Astrocyte (in vitro differentiated cells and primary cell): Measurements from ENCODE around the gene SOCS6. TPM values are rescaled to one million over a fixed set of nuclear protein-coding genes. Genes with fewer than 3 reads are reported as not detected.

Source experiments
- DNase-seq: peaks from one replicate; pipeline ENCODE4 v3.0.0-alpha.2; 2010; ENCODE audit warnings: low read depth
- FAIRE-seq: peaks from 2 replicates; lab custom pipeline; 2011; peaks lifted over from hg19 to GRCh38; lab: Jason Lieb, UNC
- H2AFZ ChIP-seq: 2 replicates; pipeline ENCODE4 v1.6.0; 2012; ENCODE audit warnings: low read depth, low read length, inconsistent platforms
- H3K27ac ChIP-seq: 2 replicates; pipeline ENCODE4 v1.5.1; 2011; ENCODE audit warnings: low read depth, low read length, inconsistent platforms
- H3K27me3 ChIP-seq: 2 replicates; pipeline ENCODE4 v1.6.0; 2011; ENCODE audit warnings: low read length, inconsistent platforms; ENCODE audit not compliant: insufficient read depth
- H3K36me3 ChIP-seq: 2 replicates; pipeline ENCODE4 v1.5.1; 2011; ENCODE audit warnings: low read length, inconsistent platforms; ENCODE audit not compliant: insufficient read depth
- H3K4me1 ChIP-seq: 2 replicates; pipeline ENCODE4 v1.5.1; 2011; ENCODE audit warnings: low read length, inconsistent platforms; ENCODE audit not compliant: insufficient read depth
- H3K4me2 ChIP-seq: 2 replicates; pipeline ENCODE4 v1.6.0; 2012; ENCODE audit warnings: low read length, inconsistent platforms
- H3K4me3 ChIP-seq: 2 replicates; pipeline ENCODE4 v1.5.1; 2011; ENCODE audit warnings: low read depth, mild to moderate bottlenecking, low read length, inconsistent platforms; ENCODE audit not compliant: insufficient read depth
- H3K79me2 ChIP-seq: 2 replicates; pipeline ENCODE4 v1.6.0; 2012; ENCODE audit warnings: mild to moderate bottlenecking, low read length, inconsistent platforms; ENCODE audit not compliant: insufficient read depth
- H3K9ac ChIP-seq: 2 replicates; pipeline ENCODE4 v1.6.0; 2012; ENCODE audit warnings: mild to moderate bottlenecking, low read length, inconsistent platforms
- H3K9me3 ChIP-seq: 2 replicates; pipeline ENCODE4 v1.5.1; 2012; ENCODE audit warnings: low read depth, mild to moderate bottlenecking, low read length, inconsistent platforms; ENCODE audit not compliant: insufficient read depth
- H4K20me1 ChIP-seq: 2 replicates; pipeline ENCODE4 v1.6.0; 2012; ENCODE audit warnings: low read length, inconsistent platforms; ENCODE audit not compliant: insufficient read depth
- H3K27ac Mint-ChIP-seq: one replicate; pipeline ENCODE4 v1.8.0; 2021; ENCODE audit warnings: mild to moderate bottlenecking, mixed read lengths; ENCODE audit not compliant: unreplicated experiment
- H3K27me3 Mint-ChIP-seq: one replicate; pipeline ENCODE4 v1.8.0; 2021; ENCODE audit warnings: low read depth, mixed read lengths; ENCODE audit not compliant: unreplicated experiment
- H3K36me3 Mint-ChIP-seq: one replicate; pipeline ENCODE4 v1.8.0; 2021; ENCODE audit warnings: low read depth, mixed read lengths; ENCODE audit not compliant: unreplicated experiment
- H3K4me1 Mint-ChIP-seq: one replicate; pipeline ENCODE4 v1.8.0; 2021; ENCODE audit warnings: low read depth, mixed read lengths; ENCODE audit not compliant: unreplicated experiment
- H3K4me3 Mint-ChIP-seq: one replicate; pipeline ENCODE4 v1.8.0; 2021; ENCODE audit warnings: mild to moderate bottlenecking, moderate library complexity, mixed read lengths; ENCODE audit not compliant: unreplicated experiment
- H3K9me3 Mint-ChIP-seq: one replicate; pipeline ENCODE4 v1.8.0; 2021; ENCODE audit warnings: mild to moderate bottlenecking, mixed read lengths; ENCODE audit not compliant: unreplicated experiment
- CTCF ChIP-seq: IDR thresholded peaks from 2 replicates; pipeline ENCODE4 v1.5.1; 2011; ENCODE audit warnings: low read depth, mild to moderate bottlenecking, inconsistent platforms, low read length, moderate library complexity; ENCODE audit not compliant: insufficient read depth
- EZH2 ChIP-seq: IDR thresholded peaks from 2 replicates; pipeline ENCODE4 v1.6.1; 2012; ENCODE audit warnings: mild to moderate bottlenecking, low read length, inconsistent platforms; ENCODE audit not compliant: insufficient read depth
- total RNA-seq: library from RNA; stranded (reverse); gene quantifications from 2 replicates; pipeline ENCODE4 v1.2.1, GENCODE V29; 2021

The SOCS6 gene
- total RNA-seq, 1 donor from 2014 or later = 24.1 TPM

GRCh38 chr18:70322385-70322784 is 33.5 kb downstream of the SOCS6 start:
- H3K27ac Mint-ChIP-seq = no peak overlapping the region
- Histone ChIP-seq H4K20me1 (peaks cover 51% of the 10 kb centered on the region), H3K27ac (no peak overlapping the region), H3K36me3 (peaks cover 11% of the 10 kb centered on the region), H2AFZ (no peak overlapping the region), H3K79me2 (peaks cover 96% of the 10 kb centered on the region), H3K4me2 (no peak overlapping the region), H3K4me3 (no peak overlapping the region), H3K9me3 (no peaks in the 10 kb centered on the region), H3K4me1 (peaks cover 4% of the 10 kb centered on the region), H3K27me3 (no peaks in the 10 kb centered on the region), H3K9ac (no peak overlapping the region)
- no peaks in the 10 kb centered on the region for H3K27me3 Mint-ChIP-seq
- H3K9me3 Mint-ChIP-seq = no peaks in the 10 kb centered on the region
- H3K4me3 Mint-ChIP-seq = no peak overlapping the region
- TF ChIP-seq CTCF = no peak
- no peak for TF ChIP-seq EZH2
- no peak for DNase-seq
- peaks cover 19% of the 10 kb centered on the region for H3K36me3 Mint-ChIP-seq
- peaks cover 12% of the 10 kb centered on the region for H3K4me1 Mint-ChIP-seq
- no peak for FAIRE-seq

GRCh38 chr18:70322928-70323327 is 34.1 kb downstream of the SOCS6 start:
- peaks cover 95% of the 10 kb centered on the region for H3K79me2 ChIP-seq
- peaks cover 19% of the 10 kb centered on the region for H3K36me3 Mint-ChIP-seq
- FAIRE-seq (no peak), DNase-seq (peak; percentile 75)
- H3K36me3 ChIP-seq = peaks cover 11% of the 10 kb centered on the region
- no peak overlapping the region for H3K27ac Mint-ChIP-seq
- TF ChIP-seq EZH2 (no peak), CTCF (no peak)
- no peak overlapping the region for H3K4me3 ChIP-seq
- no peak overlapping the region for H3K4me3 Mint-ChIP-seq
- no peaks in the 10 kb centered on the region for H3K9me3 Mint-ChIP-seq
- H3K4me1 Mint-ChIP-seq = peaks cover 12% of the 10 kb centered on the region
- no peaks in the 10 kb centered on the region for H3K9me3 ChIP-seq
- peak overlapping the region; percentile 34 for H3K4me2 ChIP-seq
- H4K20me1 ChIP-seq = peaks cover 46% of the 10 kb centered on the region
- no peak overlapping the region for H2AFZ ChIP-seq
- H3K4me1 ChIP-seq = peaks cover 4% of the 10 kb centered on the region
- H3K27me3 Mint-ChIP-seq = no peaks in the 10 kb centered on the region
- no peak overlapping the region for H3K9ac ChIP-seq
- no peaks in the 10 kb centered on the region for H3K27me3 ChIP-seq
- no peak overlapping the region for H3K27ac ChIP-seq

DNA sequence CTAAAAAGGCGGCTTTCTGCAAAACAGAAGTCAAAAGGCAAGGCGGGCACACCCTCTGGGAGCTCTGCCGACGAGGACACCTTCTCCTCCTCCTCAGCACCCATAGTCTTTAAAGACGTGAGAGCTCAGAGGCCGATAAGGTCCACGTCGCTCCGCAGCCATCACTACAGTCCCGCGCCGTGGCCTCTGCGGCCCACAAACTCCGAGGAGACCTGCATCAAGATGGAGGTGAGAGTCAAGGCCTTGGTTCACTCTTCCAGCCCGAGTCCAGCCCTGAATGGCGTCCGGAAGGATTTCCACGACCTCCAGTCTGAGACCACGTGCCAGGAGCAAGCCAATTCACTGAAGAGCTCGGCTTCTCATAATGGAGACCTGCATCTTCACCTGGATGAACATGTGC is 36.1 kb downstream of the SOCS6 start:
- H3K27me3 ChIP-seq = no peaks in the 10 kb centered on the region
- Mint-ChIP-seq H3K27me3 (no peaks in the 10 kb centered on the region), H3K4me3 (no peak overlapping the region), H3K36me3 (peaks cover 19% of the 10 kb centered on the region), H3K4me1 (peaks cover 16% of the 10 kb centered on the region), H3K27ac (no peak overlapping the region), H3K9me3 (no peaks in the 10 kb centered on the region)
- no peak overlapping the region for H3K9ac ChIP-seq
- peaks cover 87% of the 10 kb centered on the region for H3K79me2 ChIP-seq
- FAIRE-seq = no peak
- no peak for TF ChIP-seq CTCF
- no peak for TF ChIP-seq EZH2
- peaks cover 37% of the 10 kb centered on the region for H4K20me1 ChIP-seq
- no peak overlapping the region for H3K4me3 ChIP-seq
- H3K27ac ChIP-seq = no peak overlapping the region
- no peak overlapping the region for H3K4me2 ChIP-seq
- H3K4me1 ChIP-seq = peaks cover 4% of the 10 kb centered on the region
- DNase-seq = no peak
- H3K9me3 ChIP-seq = no peaks in the 10 kb centered on the region
- H3K36me3 ChIP-seq = peaks cover 11% of the 10 kb centered on the region
- no peak overlapping the region for H2AFZ ChIP-seq
